Gastroesophageal sphincter (tissue), 3 donors: ENCODE measurements around the gene MRPL42.

ENCODE experiments used
- CTCF ChIP-seq, 4 experiments: fragments of 200-600 bp in 2 of 4; fragments of 450-650 bp in 2 of 4; sonication (generic) in 1 of 4; IDR thresholded peaks; one replicate each; pipeline ENCODE4 v1.5.1; 2017 to 2019; ENCODE audit warnings: antibody characterized with exemption in 4 of 4, mild to moderate bottlenecking in 2 of 4, moderate library complexity in 2 of 4
- POLR2A ChIP-seq, 2 donors: fragments of 450-650 bp; IDR thresholded peaks; one replicate each; pipeline ENCODE4 v1.6.1; 2017; ENCODE audit warnings: antibody characterized with exemption in 2 of 2, mild to moderate bottlenecking in 2 of 2, moderate library complexity in 1 of 2
- POLR2AphosphoS5 ChIP-seq: sonication (generic); formaldehyde crosslinking; IDR thresholded peaks from one replicate; pipeline ENCODE4 v1.6.1; 2017; ENCODE audit warnings: antibody characterized with exemption

DNA sequence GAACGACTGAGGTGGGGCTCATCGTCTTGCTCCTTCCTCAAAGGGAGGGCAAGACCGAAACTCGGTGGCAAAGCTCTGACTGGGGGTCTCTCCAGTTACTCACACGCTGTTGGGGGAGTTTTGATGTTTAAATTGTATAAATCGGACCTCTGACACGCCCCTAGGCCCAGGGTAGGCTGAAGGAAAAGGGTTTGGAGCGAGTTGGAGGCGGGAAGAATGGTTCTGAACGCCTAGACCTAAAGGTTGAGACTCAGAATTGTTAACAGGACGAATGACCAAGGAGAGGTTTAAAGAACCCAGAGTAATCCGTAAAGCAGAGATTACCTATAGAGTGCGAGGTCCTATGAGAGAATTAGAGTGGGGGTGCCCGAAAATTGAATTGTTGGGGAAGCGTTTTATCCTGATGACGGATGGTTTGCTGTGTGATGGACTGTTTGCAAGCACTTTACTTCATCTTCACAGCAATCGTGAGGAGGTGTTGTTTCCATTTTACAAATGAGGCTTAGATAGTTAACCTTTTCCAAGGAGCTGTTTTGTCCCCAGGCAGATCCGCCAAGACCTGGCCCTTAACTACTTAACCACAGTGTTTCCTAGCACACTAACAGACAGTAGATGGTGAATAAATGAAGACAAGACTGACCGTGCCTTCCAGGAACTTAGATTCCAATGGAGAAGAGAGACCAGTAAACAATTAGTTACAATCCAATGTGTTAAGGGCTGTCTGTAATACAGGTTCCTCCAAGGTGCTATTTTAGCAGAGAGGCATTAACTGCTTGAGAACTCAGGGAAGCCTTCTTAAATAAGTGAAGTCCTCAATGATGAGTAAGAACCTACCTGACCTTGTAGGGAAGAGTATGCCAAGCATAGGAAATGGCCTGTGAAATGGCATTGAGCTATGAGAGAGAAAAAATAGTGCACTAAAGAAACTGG lies 24.6 kb upstream of the MRPL42 start:
- TF ChIP-seq CTCF (IDR thresholded peaks at IDR 0.05): no peak
- TF ChIP-seq POLR2A (IDR thresholded peaks at IDR 0.05): no peak
- no peak for TF ChIP-seq POLR2AphosphoS5
